ENCODE data around the gene PTPRG. TPM values are rescaled to one million over a fixed set of nuclear protein-coding genes. Genes with fewer than 3 reads are reported as not detected.

PTPRG gene
- total RNA-seq, 1 donor from 2014 or later: 0.22 TPM

DNA sequence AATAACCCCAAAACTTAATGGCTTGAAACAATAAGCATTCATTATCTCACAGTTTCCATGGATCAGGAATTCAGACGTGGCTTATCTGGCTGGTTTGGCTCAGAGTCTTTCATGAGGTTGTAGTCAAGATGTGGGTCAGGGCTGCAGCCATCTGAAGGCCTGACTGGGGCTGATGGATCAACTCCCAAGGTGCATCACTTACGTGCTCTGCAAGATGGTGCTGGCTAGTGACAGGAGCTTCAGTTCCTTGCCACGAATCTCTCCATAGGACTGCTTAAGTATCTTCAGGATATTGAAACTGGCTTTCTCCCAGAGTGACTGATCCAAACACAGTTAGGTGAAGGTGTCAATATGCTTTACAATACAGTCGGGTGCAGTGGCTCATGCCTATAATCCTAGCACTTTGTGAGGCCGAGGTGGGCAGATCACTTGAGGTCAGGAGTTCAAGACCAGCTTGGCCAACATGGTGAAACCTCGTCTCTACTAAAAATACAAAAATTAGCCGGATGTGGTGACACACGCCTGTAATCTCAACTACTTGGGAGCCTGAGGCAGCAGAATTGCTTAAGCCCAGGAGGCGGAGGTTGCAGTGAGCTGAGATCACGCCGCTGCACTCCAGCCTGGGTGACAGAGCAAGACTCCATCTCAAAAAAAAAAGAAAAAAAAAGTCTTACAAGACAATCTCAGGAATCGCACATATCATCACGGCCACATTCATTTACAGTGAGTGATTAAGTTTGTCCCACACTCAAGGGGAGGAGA, 28.5 kb upstream of the PTPRG start:
- Mint-ChIP-seq H3K36me3 (ENCODE audit: low read depth) (no peaks in the 10 kb centered on the region), H3K27ac (no peak overlapping the region), H3K4me3 (no peak overlapping the region), H3K27me3 (no peaks in the 10 kb centered on the region), H3K4me1 (no peaks in the 10 kb centered on the region), H3K9me3 (no peaks in the 10 kb centered on the region)
- no peak for ATAC-seq (ENCODE audit: low read depth)
- intact Hi-C loops (cut with micrococcal nuclease): no loop called here
- ChIA-PET POLR2A (no interaction called here), CTCF (no interaction called here)
- TF ChIP-seq, protein P1, sequence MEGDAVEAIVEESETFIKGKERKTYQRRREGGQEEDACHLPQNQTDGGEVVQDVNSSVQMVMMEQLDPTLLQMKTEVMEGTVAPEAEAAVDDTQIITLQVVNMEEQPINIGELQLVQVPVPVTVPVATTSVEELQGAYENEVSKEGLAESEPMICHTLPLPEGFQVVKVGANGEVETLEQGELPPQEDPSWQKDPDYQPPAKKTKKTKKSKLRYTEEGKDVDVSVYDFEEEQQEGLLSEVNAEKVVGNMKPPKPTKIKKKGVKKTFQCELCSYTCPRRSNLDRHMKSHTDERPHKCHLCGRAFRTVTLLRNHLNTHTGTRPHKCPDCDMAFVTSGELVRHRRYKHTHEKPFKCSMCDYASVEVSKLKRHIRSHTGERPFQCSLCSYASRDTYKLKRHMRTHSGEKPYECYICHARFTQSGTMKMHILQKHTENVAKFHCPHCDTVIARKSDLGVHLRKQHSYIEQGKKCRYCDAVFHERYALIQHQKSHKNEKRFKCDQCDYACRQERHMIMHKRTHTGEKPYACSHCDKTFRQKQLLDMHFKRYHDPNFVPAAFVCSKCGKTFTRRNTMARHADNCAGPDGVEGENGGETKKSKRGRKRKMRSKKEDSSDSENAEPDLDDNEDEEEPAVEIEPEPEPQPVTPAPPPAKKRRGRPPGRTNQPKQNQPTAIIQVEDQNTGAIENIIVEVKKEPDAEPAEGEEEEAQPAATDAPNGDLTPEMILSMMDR (IDR thresholded peaks at IDR 0.05): no peak
- no peak for DNase-seq

DNA sequence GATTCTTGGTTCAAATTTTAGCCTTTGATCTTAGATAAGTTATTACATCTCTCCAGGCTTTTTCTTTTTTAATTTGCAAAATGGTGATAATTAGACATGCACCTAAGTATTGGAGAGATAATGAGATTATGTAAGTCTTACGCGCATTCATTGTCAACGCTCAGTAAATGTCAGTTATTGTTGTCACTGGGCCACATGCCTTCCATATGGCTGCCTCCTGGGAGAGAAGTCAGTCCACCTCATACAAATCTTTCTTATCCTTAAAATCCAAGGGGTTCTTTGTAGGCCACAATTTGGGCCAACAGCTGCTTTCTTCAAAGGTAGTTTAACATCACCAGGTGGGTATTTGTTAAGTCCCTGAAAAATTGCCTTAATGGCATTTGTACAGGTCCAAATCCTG, 25.5 kb upstream of the PTPRG start:
- Mint-ChIP-seq H3K27ac (no peak overlapping the region), H3K4me1 (no peaks in the 10 kb centered on the region), H3K4me3 (no peak overlapping the region), H3K36me3 (ENCODE audit: low read depth) (no peaks in the 10 kb centered on the region), H3K9me3 (no peaks in the 10 kb centered on the region), H3K27me3 (no peaks in the 10 kb centered on the region)
- ATAC-seq (ENCODE audit: low read depth) (no peak), DNase-seq (no peak)
- ChIA-PET CTCF (no interaction called here), POLR2A (no interaction called here)
- intact Hi-C loops (cut with micrococcal nuclease): no loop called here
- TF ChIP-seq, protein P1 (IDR thresholded peaks at IDR 0.05): no peak

DNA sequence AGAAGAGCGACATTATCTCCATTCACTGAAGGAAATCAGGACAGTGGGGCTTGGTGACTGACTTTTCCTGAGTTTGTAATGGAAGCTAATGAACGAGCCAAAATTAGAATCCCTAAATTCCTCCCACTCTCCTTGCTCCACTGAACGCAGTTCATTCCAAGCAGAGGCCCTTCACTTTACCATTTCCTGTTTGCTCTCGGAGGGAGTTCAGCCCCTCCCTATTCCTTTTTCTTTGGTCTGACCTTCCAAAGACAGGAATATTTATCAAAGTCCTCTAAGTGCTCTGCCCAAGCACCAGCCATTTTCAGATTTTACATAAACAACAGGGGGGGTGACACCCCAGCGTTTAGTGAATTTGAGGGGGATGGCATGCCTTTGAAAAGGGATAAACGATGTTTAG, 24.0 kb upstream of the PTPRG start:
- POLR2A ChIA-PET: no interaction called here
- no peak for DNase-seq
- intact Hi-C loops (cut with micrococcal nuclease): no loop called here
- Mint-ChIP-seq H3K4me3 (no peak overlapping the region), H3K9me3 (no peaks in the 10 kb centered on the region), H3K4me1 (no peaks in the 10 kb centered on the region), H3K27ac (no peak overlapping the region), H3K36me3 (ENCODE audit: low read depth) (no peaks in the 10 kb centered on the region), H3K27me3 (no peaks in the 10 kb centered on the region)
- TF ChIP-seq, protein P1 (IDR thresholded peaks at IDR 0.05): no peak
- CTCF ChIA-PET: no interaction called here
- ATAC-seq (ENCODE audit: low read depth): no peak

DNA sequence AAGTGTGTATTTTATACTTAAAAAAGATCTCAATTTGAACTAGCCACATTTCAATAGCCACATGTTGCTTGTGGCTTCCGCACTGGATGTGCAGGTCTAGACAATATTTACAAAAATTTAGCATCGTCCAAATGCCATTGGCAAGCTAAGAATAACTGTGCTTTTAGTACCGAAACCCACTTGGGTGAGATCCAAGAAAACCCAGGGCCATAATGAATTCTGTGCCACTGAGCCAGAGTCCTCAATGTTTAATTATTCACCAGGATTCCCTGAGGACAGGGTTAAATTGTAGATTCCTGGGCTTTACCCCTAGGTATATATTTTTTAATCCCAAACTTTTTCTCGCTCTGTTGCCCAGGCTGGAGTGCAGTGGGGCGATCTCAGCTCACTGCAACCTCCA, 22.9 kb upstream of the PTPRG start:
- ChIA-PET POLR2A (no interaction called here), CTCF (no interaction called here)
- Mint-ChIP-seq H3K4me1 (no peaks in the 10 kb centered on the region), H3K27ac (no peak overlapping the region), H3K9me3 (no peaks in the 10 kb centered on the region), H3K36me3 (ENCODE audit: low read depth) (no peaks in the 10 kb centered on the region), H3K4me3 (no peak overlapping the region), H3K27me3 (no peaks in the 10 kb centered on the region)
- intact Hi-C loops (cut with micrococcal nuclease): no loop called here
- TF ChIP-seq, protein P1 (IDR thresholded peaks at IDR 0.05): no peak
- ATAC-seq (ENCODE audit: low read depth) (no peak), DNase-seq (no peak)

DNA sequence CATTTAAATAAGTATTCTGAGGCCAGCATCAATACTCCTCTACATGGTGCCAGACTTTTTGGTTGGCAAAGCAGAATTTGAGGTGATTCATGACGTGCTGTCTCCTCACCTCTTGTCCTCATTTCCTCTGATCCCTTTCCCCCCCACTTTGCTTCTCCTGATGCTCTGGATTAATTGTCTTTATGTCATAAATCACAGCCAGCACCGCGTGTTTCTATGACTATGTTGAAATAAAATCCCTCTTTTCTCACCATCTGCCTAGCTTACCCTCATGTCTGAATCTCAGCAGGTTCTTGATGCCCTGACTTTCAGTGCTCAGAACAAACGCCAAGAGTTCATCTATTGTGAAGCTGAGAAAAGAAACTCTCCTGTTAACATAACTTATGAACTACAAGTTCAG, 19.7 kb upstream of the PTPRG start:
- Mint-ChIP-seq H3K9me3 (no peaks in the 10 kb centered on the region), H3K27me3 (no peaks in the 10 kb centered on the region), H3K4me3 (no peak overlapping the region), H3K36me3 (ENCODE audit: low read depth) (no peaks in the 10 kb centered on the region), H3K27ac (no peak overlapping the region), H3K4me1 (no peaks in the 10 kb centered on the region)
- ATAC-seq (ENCODE audit: low read depth) (no peak), DNase-seq (no peak)
- intact Hi-C loops (cut with micrococcal nuclease): no loop called here
- ChIA-PET CTCF (no interaction called here), POLR2A (no interaction called here)
- TF ChIP-seq, protein P1 (IDR thresholded peaks at IDR 0.05): no peak

All from activated B cell treated with CpG ODN at 0.5 μM for 24 hours (primary cell).